T-cell (primary cell): ENCODE measurements around the gene ZFYVE19. TPM values are rescaled to one million over a fixed set of nuclear protein-coding genes. Genes with fewer than 3 reads are reported as not detected.
A peak's percentile ranks its signal among the peaks of the same experiment; 100 is the strongest.

Source experiments
- ATAC-seq, 4 experiments: fragments of 200-7000 bp in 3 of 4; fragments of 150-1000 bp in 1 of 4; cut with Tn5 transposase; replicated peaks in 1 of 4; 1 replicate in 3 of 4; 2 replicates in 1 of 4; pipeline ENCODE4 v1.10.0; 2021; ENCODE audit warnings: moderate library complexity in 3 of 4, mild to moderate bottlenecking in 2 of 4, moderate number of reproducible peaks in 1 of 4
- CTCF ChIA-PET, 2 donors: fragments of 300-600 bp; sonication (Branson Sonifier 250); formaldehyde crosslinking; loops; one replicate each; lab custom pipeline; 2022; ENCODE audit warnings: antibody characterized with exemption in 2 of 2; lab: Charles Lee
- POLR2A ChIA-PET, 2 donors: fragments of 300-600 bp; sonication (Branson Sonifier 250); formaldehyde crosslinking; loops; one replicate each; lab custom pipeline; 2022; ENCODE audit warnings: antibody characterized with exemption in 2 of 2; lab: Charles Lee
- DNase-seq, 35 experiments: peaks; one replicate each; pipeline versions ENCODE4 v3.0.0 to v3.0.0-alpha.2; 2013 to 2023
- H3K27ac ChIP-seq: one replicate; pipeline ENCODE4 v1.5.1; 2013; ENCODE audit warnings: low read length
- H3K27me3 ChIP-seq, 2 experiments: replicated peaks in 1 of 2; 1 replicate in 1 of 2; 2 replicates in 1 of 2; pipeline versions ENCODE4 v1.6.1 to v1.7.0; 2013; ENCODE audit warnings: low read length in 1 of 2, mixed read lengths in 1 of 2; ENCODE audit not compliant: control insufficient read depth in 2 of 2, insufficient read depth in 2 of 2; ENCODE audit errors: extremely low read depth in 1 of 2
- H3K36me3 ChIP-seq, 2 donors: 1 replicate in 1 of 2; 2 replicates in 1 of 2; pipeline versions ENCODE4 v1.6.1 to v1.7.0; 2013; ENCODE audit warnings: low read length in 1 of 2; ENCODE audit not compliant: control insufficient read depth in 2 of 2, insufficient read depth in 1 of 2; ENCODE audit errors: extremely low read depth in 1 of 2
- H3K4me1 ChIP-seq, 2 experiments: 1 replicate in 1 of 2; 2 replicates in 1 of 2; pipeline versions ENCODE4 v1.6.1 to v1.7.0; 2013; ENCODE audit warnings: low read length in 2 of 2, mixed read lengths in 1 of 2; ENCODE audit not compliant: insufficient read depth in 2 of 2, control insufficient read depth in 1 of 2; ENCODE audit errors: extremely low read depth in 1 of 2
- H3K4me3 ChIP-seq, 2 donors: 1 replicate in 1 of 2; 2 replicates in 1 of 2; pipeline versions ENCODE4 v1.5.1 to v1.7.0; 2013; ENCODE audit warnings: mild to moderate bottlenecking in 2 of 2, low read length in 1 of 2, moderate library complexity in 1 of 2; ENCODE audit not compliant: control insufficient read depth in 1 of 2; ENCODE audit errors: extremely low read depth in 1 of 2
- H3K9me3 ChIP-seq: 2 replicates; pipeline ENCODE4 v1.7.0; 2013
- H3K27ac Mint-ChIP-seq, 2 donors: one replicate each; pipeline ENCODE4 v1.8.0; 2020 to 2021; ENCODE audit warnings: mild to moderate bottlenecking in 2 of 2, mixed read lengths in 2 of 2
- H3K27me3 Mint-ChIP-seq, 2 donors: one replicate each; pipeline ENCODE4 v1.8.0; 2021 to 2022; ENCODE audit warnings: mixed read lengths in 2 of 2
- H3K36me3 Mint-ChIP-seq: one replicate; pipeline ENCODE4 v1.8.0; 2021; ENCODE audit warnings: mixed read lengths
- H3K4me1 Mint-ChIP-seq, 3 donors: one replicate each; pipeline ENCODE4 v1.8.0; 2020 to 2022; ENCODE audit warnings: mixed read lengths in 3 of 3, mild to moderate bottlenecking in 1 of 3
- H3K4me3 Mint-ChIP-seq, 3 donors: one replicate each; pipeline ENCODE4 v1.8.0; 2020 to 2022; ENCODE audit warnings: mild to moderate bottlenecking in 3 of 3, mixed read lengths in 3 of 3, moderate library complexity in 3 of 3
- H3K9me3 Mint-ChIP-seq, 3 donors: one replicate each; pipeline ENCODE4 v1.8.0; 2020 to 2022; ENCODE audit warnings: mixed read lengths in 3 of 3
- WGBS: methylation state at CpG from one replicate; pipeline ENCODE4 v1.1.5; 2013; ENCODE audit warnings: missing lambda C conversion rate; ENCODE audit not compliant: insufficient coverage; 5-methylcytosine and 5-hydroxymethylcytosine counted together
- total RNA-seq, 35 experiments: library from RNA in 6 of 35; stranded (reverse) in 6 of 35; fragments of 120-200 nt in 1 of 35; gene quantifications; one replicate each; pipeline versions ENCODE4 v1.2.1 to v1.2.4 and lab custom pipeline; 2013 to 2026

The ZFYVE19 gene
- total RNA-seq, 5 donors from 2014 or later (not counting 1 experiment from before 2014, with no cell fraction given) = 20.0 to 38.9 (median 30.8) TPM

DNA sequence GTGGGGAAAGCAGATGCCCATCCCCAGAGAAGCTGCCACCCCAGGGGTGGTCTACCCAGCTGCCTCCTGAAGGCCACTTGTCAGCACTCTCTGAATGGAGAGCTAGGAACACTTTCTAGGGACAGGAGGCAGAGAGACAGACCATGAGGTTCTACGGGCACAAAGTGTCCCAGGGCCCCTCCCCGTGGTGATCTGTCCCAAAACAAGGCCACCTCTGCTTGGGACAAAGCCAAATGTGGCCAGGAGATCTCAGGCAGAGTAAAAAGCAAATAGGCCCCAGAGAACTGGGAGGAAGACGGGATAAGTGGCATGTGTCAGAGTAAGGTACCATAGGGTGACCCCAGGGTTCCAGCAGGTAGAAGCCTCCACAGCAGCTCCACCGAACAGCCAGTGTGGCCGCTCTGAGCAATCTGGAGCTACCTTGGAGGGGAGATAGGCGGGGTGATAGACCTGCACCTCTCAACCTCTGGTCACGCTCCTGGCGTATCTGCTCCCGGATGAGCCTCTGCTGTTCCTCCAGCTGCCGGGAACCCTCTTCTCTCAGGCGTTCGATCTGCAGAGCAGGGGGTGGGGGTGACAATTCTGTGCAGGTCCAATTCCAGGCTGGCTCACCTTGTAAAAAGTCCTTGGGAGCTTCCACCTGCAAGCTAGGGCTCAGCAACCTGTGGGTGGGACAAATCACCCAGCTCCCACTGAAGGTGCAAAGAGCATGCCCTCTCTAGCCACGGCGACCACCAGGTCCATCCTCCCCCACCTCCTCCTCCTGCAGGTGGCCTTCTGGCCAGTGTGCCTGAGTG lies 31.0 kb upstream of the ZFYVE19 start:
- H3K27ac Mint-ChIP-seq = no peak overlapping the region
- ChIA-PET CTCF (interaction anchor here (0.6 to 1.2 kb wide), 6 partner anchors 32 to 187 kb away, joined by 3 to 9 read pairs (median 6); no protein-coding TSS in a partner anchor), POLR2A (interaction anchor here (0.6 to 1.0 kb wide), 2 partner anchors 32 to 186 kb away, joined by 3 to 4 read pairs; no protein-coding TSS in a partner anchor)
- no peak overlapping the region for H3K4me3 ChIP-seq
- H3K4me1 ChIP-seq = peaks cover 0 to 16% of the 10 kb centered on the region in 2 experiments
- H3K4me3 Mint-ChIP-seq = no peak overlapping the region
- peaks cover 25% of the 10 kb centered on the region for H3K36me3 Mint-ChIP-seq
- H3K36me3 ChIP-seq = peaks cover 14 to 73% of the 10 kb centered on the region in 2 donors
- DNase-seq (no peak), ATAC-seq (no peak)
- no peaks in the 10 kb centered on the region for H3K27me3 Mint-ChIP-seq
- no peaks in the 10 kb centered on the region for H3K9me3 Mint-ChIP-seq
- 93% methylated on average over 12 of the region's 14 CpGs for WGBS
- peaks cover 0 to 7% (median 5%) of the 10 kb centered on the region in 3 donors for H3K4me1 Mint-ChIP-seq
- H3K9me3 ChIP-seq = no peaks in the 10 kb centered on the region
- no peaks in the 10 kb centered on the region for H3K27me3 ChIP-seq
- no peak overlapping the region for H3K27ac ChIP-seq

DNA sequence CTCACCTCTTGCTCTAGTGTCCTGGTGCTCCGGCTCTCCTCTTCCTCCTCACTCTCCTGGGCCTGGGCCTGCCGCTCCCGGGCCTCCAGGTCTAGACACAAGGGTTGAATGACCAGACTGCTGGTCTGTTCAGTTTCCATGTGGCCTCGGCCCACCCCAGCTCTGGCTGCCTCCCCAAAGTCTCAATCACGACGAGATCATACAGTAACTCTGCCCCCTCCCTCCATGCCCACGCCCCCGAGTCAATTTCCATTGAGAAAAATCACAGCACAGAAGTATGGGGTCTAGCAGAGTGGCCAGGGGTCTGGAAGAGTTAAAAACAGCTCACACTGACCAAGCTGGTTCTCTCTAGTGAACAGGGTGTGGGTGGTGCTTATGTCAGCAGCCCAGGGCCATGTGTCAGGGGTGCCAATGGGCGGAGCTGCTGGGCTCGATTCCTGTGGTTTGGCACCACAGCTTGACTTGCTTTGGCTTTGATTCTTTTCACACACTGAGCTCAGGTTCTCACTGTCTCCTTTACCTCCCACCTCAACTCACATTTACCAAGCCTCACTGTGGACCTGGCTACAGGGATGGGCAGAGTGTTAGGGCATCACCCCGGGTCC lies 30.2 kb upstream of the ZFYVE19 start:
- Histone ChIP-seq H3K36me3 (peaks cover 14 to 70% of the 10 kb centered on the region in 2 donors), H3K27ac (peak overlapping the region; percentile 10)
- H3K36me3 Mint-ChIP-seq = peaks cover 25% of the 10 kb centered on the region

DNA sequence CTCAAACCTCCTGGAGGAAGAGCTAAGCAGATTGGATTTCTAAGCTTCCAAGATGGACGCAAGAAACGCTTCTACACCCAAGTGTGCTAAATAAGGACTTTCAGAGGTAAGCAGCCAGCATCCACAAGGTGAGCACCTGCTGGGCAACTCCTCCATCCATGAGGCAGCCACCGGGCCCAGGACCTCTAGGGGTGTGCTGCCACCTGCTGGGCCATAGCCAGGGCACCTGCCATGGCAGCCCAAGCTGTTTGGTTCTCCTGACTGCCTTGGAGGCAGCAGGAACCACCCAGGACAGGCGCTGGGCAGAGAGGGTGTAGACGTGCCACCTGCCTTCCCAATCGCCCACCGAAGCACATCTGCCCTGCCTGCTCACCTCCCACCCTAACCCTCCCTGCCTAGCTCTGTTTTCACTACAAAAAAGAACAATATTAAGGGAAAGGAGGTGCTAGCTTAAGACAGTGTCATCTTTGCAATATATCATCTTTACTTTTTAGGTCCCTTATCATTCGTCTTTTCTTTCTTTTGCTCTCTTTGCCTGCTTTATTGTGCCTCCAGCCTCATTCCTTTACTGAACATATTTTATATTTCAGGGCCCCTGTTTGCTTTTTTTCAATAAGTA lies 24.2 kb upstream of the ZFYVE19 start:
- H3K36me3 ChIP-seq = peaks cover 10 to 21% of the 10 kb centered on the region in 2 donors
- H3K27ac ChIP-seq = no peak overlapping the region
- peaks cover 8% of the 10 kb centered on the region for H3K36me3 Mint-ChIP-seq
- ChIA-PET CTCF (interaction anchor here (0.6 to 2.0 kb wide), 23 partner anchors 13 to 218 kb away, joined by 3 to 15 read pairs (median 5); partner anchors contain the start of genes C15orf62 (in 1 of the 2), CCDC32 (in 1 of the 2), DNAJC17 (in 1 of the 2) and RAD51 (in 1 of the 2)), POLR2A (interaction anchor here (0.5 to 1.1 kb wide), 4 partner anchors 29 to 268 kb away, joined by 3 to 4 read pairs (median 4); no protein-coding TSS in a partner anchor)
- 56% methylated on average over 4 of the region's 8 CpGs for WGBS
- peaks cover 16 to 22% (median 18%) of the 10 kb centered on the region in 3 donors for H3K4me1 Mint-ChIP-seq
- no peaks in the 10 kb centered on the region for H3K27me3 ChIP-seq
- H3K27me3 Mint-ChIP-seq = no peaks in the 10 kb centered on the region
- H3K27ac Mint-ChIP-seq = peak overlapping the region in 1 of 2 donors; percentile 55
- ATAC-seq (peak; percentile 90 to 96 (median 94)), DNase-seq (peak; percentile 60 to 85 (median 73))
- H3K4me3 ChIP-seq = no peak overlapping the region
- peaks cover 3 to 15% of the 10 kb centered on the region in 2 experiments for H3K4me1 ChIP-seq
- no peak overlapping the region for H3K4me3 Mint-ChIP-seq
- no peaks in the 10 kb centered on the region for H3K9me3 Mint-ChIP-seq
- no peaks in the 10 kb centered on the region for H3K9me3 ChIP-seq

More for the DNA sequence above, 30.2 kb upstream of the ZFYVE19 start:
- no peaks in the 10 kb centered on the region for H3K9me3 ChIP-seq
- ChIA-PET CTCF (interaction anchor here (0.6 to 1.2 kb wide), 10 partner anchors 8 to 187 kb away, joined by 3 to 9 read pairs (median 5); partner anchors contain the start of gene C15orf62 (in 1 of the 2)), POLR2A (interaction anchor here (0.6 to 1.0 kb wide), 3 partner anchors 32 to 187 kb away, joined by 3 to 4 read pairs (median 4); no protein-coding TSS in a partner anchor)
- H3K4me1 Mint-ChIP-seq = peaks cover 0 to 7% (median 5%) of the 10 kb centered on the region in 3 donors
- no peak overlapping the region for H3K4me3 ChIP-seq
- H3K27ac Mint-ChIP-seq = peak overlapping the region in 1 of 2 donors; percentile 52
- ATAC-seq (peak; percentile 31 to 80 (median 68)), DNase-seq (peak in 29 of 35 experiments; percentile 22 to 75 (median 53))
- H3K9me3 Mint-ChIP-seq = no peaks in the 10 kb centered on the region
- H3K4me3 Mint-ChIP-seq = no peak overlapping the region
- H3K27me3 Mint-ChIP-seq = no peaks in the 10 kb centered on the region
- WGBS = 98% methylated on average over 4 of the region's 11 CpGs
- peaks cover 0 to 16% of the 10 kb centered on the region in 2 experiments for H3K4me1 ChIP-seq
- no peaks in the 10 kb centered on the region for H3K27me3 ChIP-seq

DNA sequence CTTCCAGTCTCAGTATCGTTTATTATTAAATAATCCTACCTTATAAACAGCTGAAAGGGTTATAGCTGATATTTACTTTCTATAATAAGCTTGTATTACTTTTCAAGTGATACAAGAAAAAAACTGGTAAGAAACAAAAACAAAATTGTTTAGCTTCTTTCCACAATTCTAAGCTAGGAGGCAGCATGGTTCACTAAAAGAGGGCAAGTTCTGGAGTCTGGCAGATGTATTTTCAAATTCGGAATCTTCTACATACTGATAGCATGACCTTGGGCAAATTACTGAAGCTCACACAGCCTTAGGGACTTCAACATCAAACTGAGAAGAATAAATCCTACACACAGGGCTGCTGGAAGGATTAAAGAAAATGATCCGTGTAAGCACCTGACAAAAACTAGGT lies 21.7 kb upstream of the ZFYVE19 start:
- Histone ChIP-seq H3K36me3 (no peaks in the 10 kb centered on the region), H3K4me1 (peaks cover 3 to 26% of the 10 kb centered on the region in 2 experiments), H3K4me3 (no peak overlapping the region), H3K27me3 (no peaks in the 10 kb centered on the region), H3K27ac (no peak overlapping the region), H3K9me3 (no peaks in the 10 kb centered on the region)
- H3K4me3 Mint-ChIP-seq = no peak overlapping the region
- POLR2A ChIA-PET = interaction anchor here in 1 of 2 donors (0.6 kb wide), 1 partner anchor 71 kb away, joined by 8 read pairs; no protein-coding TSS in a partner anchor
- peaks cover 27 to 32% (median 28%) of the 10 kb centered on the region in 3 donors for H3K4me1 Mint-ChIP-seq
- H3K9me3 Mint-ChIP-seq = no peaks in the 10 kb centered on the region
- no peak overlapping the region for H3K27ac Mint-ChIP-seq
- CTCF ChIA-PET = interaction anchor here (0.7 to 1.2 kb wide), 3 partner anchors 11 to 196 kb away, joined by 3 to 6 read pairs (median 4); no protein-coding TSS in a partner anchor
- H3K36me3 Mint-ChIP-seq = no peaks in the 10 kb centered on the region
- no peaks in the 10 kb centered on the region for H3K27me3 Mint-ChIP-seq
- no peak for ATAC-seq
- no peak for DNase-seq
- WGBS = no CpG with 5 or more reads among the region's 3 CpGs

DNA sequence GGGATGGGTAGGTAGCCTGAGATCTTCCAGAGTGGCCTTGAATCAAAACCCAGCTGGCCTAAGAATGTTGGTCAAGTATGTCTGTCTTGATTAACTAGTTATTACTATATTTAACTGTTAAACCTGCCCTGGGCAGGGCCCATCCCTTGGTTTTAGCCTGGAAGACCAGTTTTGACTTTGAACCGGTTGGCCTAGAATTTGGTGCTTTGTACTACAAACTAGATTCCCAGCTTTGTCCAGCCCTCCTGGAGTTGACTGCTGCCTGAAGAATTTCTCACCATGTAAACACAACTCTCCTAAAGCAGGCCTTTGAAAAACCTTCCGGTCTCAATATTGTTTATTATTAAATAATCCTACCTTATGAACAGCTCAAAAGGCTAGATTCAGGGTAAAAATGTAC lies 21.1 kb upstream of the ZFYVE19 start:
- DNase-seq (no peak), ATAC-seq (no peak)
- Mint-ChIP-seq H3K27ac (no peak overlapping the region), H3K9me3 (no peaks in the 10 kb centered on the region), H3K4me3 (no peak overlapping the region), H3K36me3 (no peaks in the 10 kb centered on the region), H3K4me1 (peaks cover 27 to 32% (median 28%) of the 10 kb centered on the region in 3 donors), H3K27me3 (no peaks in the 10 kb centered on the region)
- Histone ChIP-seq H3K36me3 (no peaks in the 10 kb centered on the region), H3K27me3 (no peaks in the 10 kb centered on the region), H3K27ac (no peak overlapping the region), H3K4me1 (peaks cover 3 to 26% of the 10 kb centered on the region in 2 experiments), H3K4me3 (no peak overlapping the region), H3K9me3 (no peaks in the 10 kb centered on the region)
- CTCF ChIA-PET = interaction anchor here (0.5 to 1.0 kb wide), 3 partner anchors 9 to 146 kb away, joined by 3 to 5 read pairs (median 3); no protein-coding TSS in a partner anchor
- POLR2A ChIA-PET = interaction anchor here in 1 of 2 donors (0.6 kb wide), 1 partner anchor 222 kb away, joined by 3 read pairs; no protein-coding TSS in a partner anchor
- WGBS = no CpG with 5 or more reads among the region's 2 CpGs
